Right renal pelvis (tissue), 4 donors: ENCODE measurements around the gene FAM20C. TPM values are rescaled to one million over a fixed set of nuclear protein-coding genes. Genes with fewer than 3 reads are reported as not detected.
"Not testable (repeated sequence)": the region's sequence is repeated elsewhere in the genome, so short reads cannot be mapped to it uniquely, and the experiment has no call there.

Experiments
- DNase-seq, 4 donors: peaks; one replicate each; pipeline ENCODE4 v3.0.0-alpha.2; 2013; ENCODE audit warnings: low read depth in 4 of 4, low spot score in 3 of 4, missing footprints in 1 of 4
- polyA plus RNA-seq, 4 donors: library from polyadenylated mRNA; unstranded; fragments of 120-200 nt; gene quantifications; one replicate each; pipeline ENCODE4 v1.2.1, GENCODE V29; 2013; ENCODE audit not compliant: insufficient read length in 4 of 4

Gene FAM20C
- polyA plus RNA-seq, 4 donors = 62.1 to 78.7 (median 70.8) TPM

- DNase-seq = no peak
Measured at GRCh38 chr7:252981-253380, 60.6 kb downstream of the FAM20C start.

GRCh38 chr7:253581-254336 is 61.4 kb downstream of the FAM20C start:
- no peak for DNase-seq

- DNase-seq = no peak
Measured at GRCh38 chr7:254337-255037, 62.1 kb downstream of the FAM20C start.

- no peak for DNase-seq
Measured at GRCh38 chr7:255038-255435, 62.7 kb downstream of the FAM20C start.

- no peak for DNase-seq
Measured at GRCh38 chr7:255721-256361, 63.5 kb downstream of the FAM20C start.

GRCh38 chr7:256461-256940 is 64.1 kb downstream of the FAM20C start:
- DNase-seq = no peak

GRCh38 chr7:256981-257646 is 64.7 kb downstream of the FAM20C start:
- DNase-seq = no peak

GRCh38 chr7:257647-257992 is 65.2 kb downstream of the FAM20C start:
- DNase-seq = no peak

GRCh38 chr7:258476-259190 is 66.3 kb downstream of the FAM20C start:
- no peak for DNase-seq

GRCh38 chr7:259191-259505 is 66.8 kb downstream of the FAM20C start:
- DNase-seq = no peak

- DNase-seq = no peak
Measured at GRCh38 chr7:259751-260405, 67.5 kb downstream of the FAM20C start.

- no peak for DNase-seq
Measured at GRCh38 chr7:260441-261281, 68.3 kb downstream of the FAM20C start.

GRCh38 chr7:261341-262250 is 69.2 kb downstream of the FAM20C start:
- no peak for DNase-seq

- DNase-seq = no peak
Measured at GRCh38 chr7:262251-262572, 69.8 kb downstream of the FAM20C start.

- DNase-seq = not testable (repeated sequence)
Measured at GRCh38 chr7:262631-263311, 70.4 kb downstream of the FAM20C start.

- not testable (repeated sequence) for DNase-seq
Measured at GRCh38 chr7:263483-264351, 71.3 kb downstream of the FAM20C start.
